Endodermal cell (in vitro differentiated cells): Measurements from ENCODE around the gene EPG5. TPM values are rescaled to one million over a fixed set of nuclear protein-coding genes. Genes with fewer than 3 reads are reported as not detected.

Experiments used
- DNase-seq: peaks from one replicate; pipeline ENCODE4 v3.0.0-alpha.2; 2017
- H3K27ac ChIP-seq: 2 replicates; pipeline ENCODE4 v1.5.1; 2013; ENCODE audit warnings: mild to moderate bottlenecking, low read depth, low read length, moderate library complexity
- H3K27me3 ChIP-seq: 2 replicates; pipeline ENCODE4 v1.6.1; 2013; ENCODE audit warnings: mild to moderate bottlenecking, low read length, moderate library complexity; ENCODE audit not compliant: insufficient read depth, control insufficient read depth, poor library complexity, severe bottlenecking
- H3K36me3 ChIP-seq: 2 replicates; pipeline ENCODE4 v1.7.0; 2013; ENCODE audit warnings: mild to moderate bottlenecking, low read length, moderate library complexity; ENCODE audit not compliant: control insufficient read depth, insufficient read depth
- H3K4me1 ChIP-seq: one replicate; pipeline ENCODE4 v1.7.0; 2013; ENCODE audit warnings: low read length; ENCODE audit not compliant: control insufficient read depth, insufficient read depth
- H3K4me3 ChIP-seq: 2 replicates; pipeline ENCODE4 v1.5.1; 2013; ENCODE audit warnings: mild to moderate bottlenecking, low read length, moderate library complexity
- H3K9ac ChIP-seq: 2 replicates; pipeline ENCODE4 v1.6.1; 2013; ENCODE audit warnings: mild to moderate bottlenecking, low read length, moderate library complexity; ENCODE audit not compliant: poor library complexity, severe bottlenecking; ENCODE audit errors: extremely low read depth
- H3K9me3 ChIP-seq: 2 replicates; pipeline ENCODE4 v1.6.1; 2013; ENCODE audit warnings: mild to moderate bottlenecking, low read length, moderate library complexity; ENCODE audit not compliant: control insufficient read depth
- H3K27ac Mint-ChIP-seq: 2 replicates; pipeline ENCODE4 v1.8.0; 2020; ENCODE audit warnings: mixed read lengths
- H3K27me3 Mint-ChIP-seq: 2 replicates; pipeline ENCODE4 v1.8.0; 2021; ENCODE audit warnings: mild to moderate bottlenecking, mixed read lengths; ENCODE audit not compliant: insufficient read depth
- H3K36me3 Mint-ChIP-seq: 2 replicates; pipeline ENCODE4 v1.8.0; 2020; ENCODE audit warnings: low read depth, mixed read lengths
- H3K4me1 Mint-ChIP-seq: 2 replicates; pipeline ENCODE4 v1.8.0; 2020; ENCODE audit warnings: mixed read lengths
- H3K4me3 Mint-ChIP-seq: 2 replicates; pipeline ENCODE4 v1.8.0; 2020; ENCODE audit warnings: mild to moderate bottlenecking, moderate library complexity, mixed read lengths
- H3K9me3 Mint-ChIP-seq: 2 replicates; pipeline ENCODE4 v1.8.0; 2020; ENCODE audit warnings: mild to moderate bottlenecking, mixed read lengths
- CTCF ChIP-seq: fragments of 200-600 bp; sonication (generic); conservative IDR thresholded peaks from 2 replicates; pipeline ENCODE4 v1.5.0; 2021; ENCODE audit warnings: antibody characterized with exemption, mild to moderate bottlenecking
- WGBS, 2 experiments: methylation state at CpG; one replicate each; pipeline versions ENCODE4 v1.1.5 to v1.1.7; 2013; ENCODE audit warnings: missing lambda C conversion rate in 2 of 2, mixed read lengths in 1 of 2; ENCODE audit not compliant: insufficient coverage in 1 of 2, insufficient read length in 1 of 2; 5-methylcytosine and 5-hydroxymethylcytosine counted together
- total RNA-seq, 2 donors: library from RNA; stranded (reverse); fragmentation: NEBNext Ultra II Directional in 1 of 2; extraction: Animal tissue kit (Norgen Biotek cat#: 25700) in 1 of 2; gene quantifications; 2 replicates in 1 of 2; 3 replicates in 1 of 2; pipeline ENCODE4 v1.2.1, GENCODE V29; 2021

EPG5 gene
- total RNA-seq, 2 donors from 2014 or later = 25.6 to 28.6 TPM

- no peak overlapping the region for H3K4me3 ChIP-seq
- no peak overlapping the region for H3K4me3 Mint-ChIP-seq
- H3K4me1 Mint-ChIP-seq = no peaks in the 10 kb centered on the region
- H3K36me3 Mint-ChIP-seq = peaks cover 72% of the 10 kb centered on the region
- H3K27me3 ChIP-seq = no peaks in the 10 kb centered on the region
- no peaks in the 10 kb centered on the region for H3K9me3 Mint-ChIP-seq
- no peak for TF ChIP-seq CTCF
- H3K27ac Mint-ChIP-seq = no peak overlapping the region
- peaks cover 81% of the 10 kb centered on the region for H3K36me3 ChIP-seq
- DNase-seq = no peak
- WGBS, 2 experiments = 90 to 96% methylated on average over 4 to 5 of the region's 5 CpGs
- no peak overlapping the region for H3K9ac ChIP-seq
- no peaks in the 10 kb centered on the region for H3K9me3 ChIP-seq
- H3K4me1 ChIP-seq = no peaks in the 10 kb centered on the region
- H3K27me3 Mint-ChIP-seq = no peaks in the 10 kb centered on the region
- no peak overlapping the region for H3K27ac ChIP-seq
Measured at GRCh38 chr18:45945669-45946068, 21.5 kb downstream of the EPG5 start.

GRCh38 chr18:45940724-45941123 lies 26.4 kb downstream of the EPG5 start:
- TF ChIP-seq CTCF = no peak
- Histone ChIP-seq H3K9ac (no peak overlapping the region), H3K4me1 (no peaks in the 10 kb centered on the region), H3K9me3 (no peaks in the 10 kb centered on the region), H3K4me3 (no peak overlapping the region), H3K36me3 (peaks cover 60% of the 10 kb centered on the region), H3K27ac (no peak overlapping the region), H3K27me3 (no peaks in the 10 kb centered on the region)
- Mint-ChIP-seq H3K27me3 (no peaks in the 10 kb centered on the region), H3K27ac (no peak overlapping the region), H3K36me3 (peaks cover 71% of the 10 kb centered on the region), H3K4me3 (no peak overlapping the region), H3K4me1 (no peaks in the 10 kb centered on the region), H3K9me3 (no peaks in the 10 kb centered on the region)
- no peak for DNase-seq
- WGBS, 2 experiments = 92 to 97% methylated on average over 2 of the region's 2 CpGs

- Histone ChIP-seq H3K4me3 (no peak overlapping the region), H3K9ac (no peak overlapping the region), H3K36me3 (peaks cover 55% of the 10 kb centered on the region), H3K4me1 (no peaks in the 10 kb centered on the region), H3K27me3 (no peaks in the 10 kb centered on the region), H3K27ac (no peak overlapping the region), H3K9me3 (no peaks in the 10 kb centered on the region)
- H3K27me3 Mint-ChIP-seq = no peaks in the 10 kb centered on the region
- H3K4me3 Mint-ChIP-seq = no peak overlapping the region
- DNase-seq = no peak
- peaks cover 62% of the 10 kb centered on the region for H3K36me3 Mint-ChIP-seq
- no peak for TF ChIP-seq CTCF
- no peaks in the 10 kb centered on the region for H3K4me1 Mint-ChIP-seq
- H3K27ac Mint-ChIP-seq = no peak overlapping the region
- H3K9me3 Mint-ChIP-seq = no peaks in the 10 kb centered on the region
- WGBS, 2 experiments = 83 to 100% methylated on average over 1 to 2 of the region's 2 CpGs
Measured at GRCh38 chr18:45939236-45939635, 27.9 kb downstream of the EPG5 start.
